ENCODE data around the gene TRMT61A.

TRMT61A gene

DNA sequence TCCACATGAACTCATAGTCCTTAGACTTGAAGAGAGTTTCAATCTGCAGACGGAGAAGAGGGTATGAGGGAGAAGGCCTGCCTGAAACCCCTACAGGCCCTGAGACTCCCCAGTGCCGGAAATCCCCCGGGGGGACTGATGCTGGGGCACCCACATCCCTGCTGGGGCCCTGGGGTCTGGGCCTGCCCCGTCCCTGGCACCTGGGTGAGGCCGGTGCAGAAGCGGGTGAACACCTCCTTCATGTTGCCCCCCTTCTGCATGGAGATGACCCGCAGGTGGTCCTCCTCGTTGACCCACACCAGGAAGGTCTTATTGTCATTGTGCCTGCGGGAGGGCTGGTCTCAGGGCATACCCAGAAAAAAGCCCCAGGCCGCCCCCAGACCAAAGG lies 8.7 kb upstream of the TRMT61A start:
- ChIA-PET POLR2A (interaction anchor here (1.3 to 6.5 kb wide), 7 partner anchors 11 to 41 kb away, joined by 3 to 83 read pairs (median 16); partner anchors contain the start of gene TRMT61A), CTCF (interaction anchor here (1.0 to 2.1 kb wide), 6 partner anchors 8 to 30 kb away, joined by 3 to 7 read pairs (median 4); partner anchors contain the start of gene TRMT61A)
- no peak for TF ChIP-seq BHLHE40 (IDR thresholded peaks at IDR 0.05; ENCODE audit: borderline replicate concordance)
- TF ChIP-seq NFRKB (IDR thresholded peaks at IDR 0.05), result no peak
- TF ChIP-seq ELF4 (IDR thresholded peaks at IDR 0.05), result no peak
- no peak for TF ChIP-seq CTBP1 (IDR thresholded peaks at IDR 0.05; ENCODE audit: borderline replicate concordance)
- TF ChIP-seq ARNT (IDR thresholded peaks at IDR 0.05), result no peak
- DNase-seq (ENCODE audit: extremely low spot score), result no peak

DNA sequence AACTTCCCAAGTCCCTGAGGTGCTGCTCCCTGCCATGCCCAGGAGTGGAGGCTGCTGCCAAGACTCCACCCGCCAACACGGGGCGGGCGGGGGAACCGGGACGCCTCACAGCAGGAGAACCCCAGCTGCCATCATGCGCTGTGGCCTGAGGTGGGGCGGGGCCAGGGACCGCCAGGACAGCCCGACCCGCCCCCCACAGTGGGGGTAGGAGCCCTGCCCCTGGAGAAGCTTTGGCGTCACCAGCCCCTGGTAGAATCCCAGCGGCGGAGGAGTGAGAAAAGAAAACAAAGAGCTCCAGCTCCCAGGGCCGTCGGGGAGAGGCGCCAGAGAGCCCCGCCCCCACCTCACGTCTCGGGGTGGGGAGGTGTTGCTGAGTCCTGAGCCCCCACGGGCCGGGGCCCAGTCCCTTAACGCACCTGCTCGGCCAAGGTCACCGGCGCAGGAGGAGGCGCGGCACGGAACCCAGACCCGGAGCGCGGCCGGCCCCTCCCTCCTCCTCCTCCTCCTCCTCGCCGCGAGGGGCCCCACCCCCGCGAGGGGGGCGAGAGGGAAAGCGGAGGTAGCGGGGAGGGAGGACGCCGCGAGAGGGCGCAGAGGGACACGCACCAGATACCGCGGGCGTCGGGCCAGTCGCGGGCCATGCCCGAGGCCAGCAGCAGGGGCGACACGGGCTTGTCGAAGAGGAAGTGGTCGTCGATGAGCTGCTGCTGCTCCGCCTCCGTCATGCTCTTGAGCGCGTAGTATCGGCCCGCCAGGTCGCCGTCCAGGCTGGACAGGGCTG lies 8.1 kb upstream of the TRMT61A start:
- peak; percentile 29; the same call in 1 of the 2 replicates for TF ChIP-seq CTBP1 (IDR thresholded peaks at IDR 0.05; ENCODE audit: borderline replicate concordance)
- no peak for TF ChIP-seq SP1 (IDR thresholded peaks at IDR 0.05)
- peak; percentile 30; the same call in 1 of the 2 replicates for TF ChIP-seq L3MBTL2 (conservative IDR thresholded peaks at IDR 0.05)
- no peak for TF ChIP-seq ARNT (IDR thresholded peaks at IDR 0.05)
- TF ChIP-seq NFRKB (IDR thresholded peaks at IDR 0.05), result no peak
- peak; percentile 63; the same call in 1 of the 2 replicates for TF ChIP-seq LEF1 (IDR thresholded peaks at IDR 0.05; ENCODE audit: borderline replicate concordance)
- no peak for TF ChIP-seq FOXM1 (IDR thresholded peaks at IDR 0.05; ENCODE audit: borderline replicate concordance)
- TF ChIP-seq ZNF384 (IDR thresholded peaks at IDR 0.05), result no peak
- TF ChIP-seq FOXA1 (IDR thresholded peaks at IDR 0.05), result no peak
- peak; percentile 87; the same call in 1 of the 2 replicates for TF ChIP-seq HDGF (IDR thresholded peaks at IDR 0.05; ENCODE audit: borderline replicate concordance)
- TF ChIP-seq SUZ12 (IDR thresholded peaks at IDR 0.05), result no peak
- peak; percentile 71 for DNase-seq (ENCODE audit: extremely low spot score)
- POLR2A ChIA-PET, result interaction anchor here (0.6 to 6.5 kb wide), 9 partner anchors 10 to 187 kb away, joined by 3 to 83 read pairs (median 14); partner anchors contain the start of genes EIF5 and TRMT61A
- CTCF ChIA-PET, result interaction anchor here (1.0 to 1.5 kb wide), 6 partner anchors 9 to 36 kb away, joined by 3 to 6 read pairs (median 4); no protein-coding TSS in a partner anchor

DNA sequence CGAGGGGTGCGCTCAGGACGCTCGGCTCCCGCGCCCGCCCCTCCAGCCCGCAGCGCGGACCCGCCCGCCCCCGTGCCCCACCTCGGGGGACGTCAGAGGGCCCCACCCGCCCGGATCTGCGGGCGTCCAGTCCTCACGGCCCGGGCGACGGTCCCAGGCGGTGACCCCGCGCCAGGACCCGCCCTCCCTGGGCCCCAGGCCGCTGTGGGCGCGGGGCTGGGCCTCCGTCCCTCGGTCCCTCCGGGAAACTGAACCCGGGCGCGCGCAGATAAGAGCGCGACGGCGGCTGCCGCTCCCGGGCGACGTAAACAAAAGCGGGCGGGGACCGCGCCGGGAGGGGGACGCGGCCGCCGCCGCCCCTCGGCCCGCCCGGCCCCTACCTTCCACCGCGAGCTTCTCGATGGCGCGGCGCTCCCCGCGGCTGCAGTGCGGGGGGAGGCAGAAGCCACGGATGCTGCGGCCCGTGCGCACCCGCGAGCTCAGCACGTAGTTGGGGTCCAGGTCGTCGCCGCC lies 7.5 kb upstream of the TRMT61A start:
- CTCF ChIA-PET, result interaction anchor here (1.0 to 1.5 kb wide), 6 partner anchors 10 to 35 kb away, joined by 3 to 6 read pairs (median 4); no protein-coding TSS in a partner anchor
- DNase-seq (ENCODE audit: extremely low spot score), result no peak
- TF ChIP-seq HDGF (IDR thresholded peaks at IDR 0.05; ENCODE audit: borderline replicate concordance), result no peak
- TF ChIP-seq LEF1 (IDR thresholded peaks at IDR 0.05; ENCODE audit: borderline replicate concordance), result no peak
- no peak for TF ChIP-seq FOXA1 (IDR thresholded peaks at IDR 0.05)
- no peak for TF ChIP-seq BHLHE40 (IDR thresholded peaks at IDR 0.05; ENCODE audit: borderline replicate concordance)
- no peak for TF ChIP-seq SUZ12 (IDR thresholded peaks at IDR 0.05)
- TF ChIP-seq NFRKB (IDR thresholded peaks at IDR 0.05), result no peak
- TF ChIP-seq TARDBP (IDR thresholded peaks at IDR 0.05), result no peak
- no peak for TF ChIP-seq SP1 (IDR thresholded peaks at IDR 0.05)
- no peak for TF ChIP-seq ARNT (IDR thresholded peaks at IDR 0.05)
- TF ChIP-seq CTBP1 (IDR thresholded peaks at IDR 0.05; ENCODE audit: borderline replicate concordance), result no peak
- TF ChIP-seq, protein P1, sequence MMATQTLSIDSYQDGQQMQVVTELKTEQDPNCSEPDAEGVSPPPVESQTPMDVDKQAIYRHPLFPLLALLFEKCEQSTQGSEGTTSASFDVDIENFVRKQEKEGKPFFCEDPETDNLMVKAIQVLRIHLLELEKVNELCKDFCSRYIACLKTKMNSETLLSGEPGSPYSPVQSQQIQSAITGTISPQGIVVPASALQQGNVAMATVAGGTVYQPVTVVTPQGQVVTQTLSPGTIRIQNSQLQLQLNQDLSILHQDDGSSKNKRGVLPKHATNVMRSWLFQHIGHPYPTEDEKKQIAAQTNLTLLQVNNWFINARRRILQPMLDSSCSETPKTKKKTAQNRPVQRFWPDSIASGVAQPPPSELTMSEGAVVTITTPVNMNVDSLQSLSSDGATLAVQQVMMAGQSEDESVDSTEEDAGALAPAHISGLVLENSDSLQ (IDR thresholded peaks at IDR 0.05), result no peak
- TF ChIP-seq FOXK2 (IDR thresholded peaks at IDR 0.05), result no peak
- no peak for TF ChIP-seq FOXM1 (IDR thresholded peaks at IDR 0.05; ENCODE audit: borderline replicate concordance)
- no peak for TF ChIP-seq ELF4 (IDR thresholded peaks at IDR 0.05)
- no peak for TF ChIP-seq L3MBTL2 (conservative IDR thresholded peaks at IDR 0.05)
- POLR2A ChIA-PET, result interaction anchor here (0.6 to 6.5 kb wide), 9 partner anchors 10 to 187 kb away, joined by 3 to 83 read pairs (median 14); partner anchors contain the start of genes EIF5 and TRMT61A

DNA sequence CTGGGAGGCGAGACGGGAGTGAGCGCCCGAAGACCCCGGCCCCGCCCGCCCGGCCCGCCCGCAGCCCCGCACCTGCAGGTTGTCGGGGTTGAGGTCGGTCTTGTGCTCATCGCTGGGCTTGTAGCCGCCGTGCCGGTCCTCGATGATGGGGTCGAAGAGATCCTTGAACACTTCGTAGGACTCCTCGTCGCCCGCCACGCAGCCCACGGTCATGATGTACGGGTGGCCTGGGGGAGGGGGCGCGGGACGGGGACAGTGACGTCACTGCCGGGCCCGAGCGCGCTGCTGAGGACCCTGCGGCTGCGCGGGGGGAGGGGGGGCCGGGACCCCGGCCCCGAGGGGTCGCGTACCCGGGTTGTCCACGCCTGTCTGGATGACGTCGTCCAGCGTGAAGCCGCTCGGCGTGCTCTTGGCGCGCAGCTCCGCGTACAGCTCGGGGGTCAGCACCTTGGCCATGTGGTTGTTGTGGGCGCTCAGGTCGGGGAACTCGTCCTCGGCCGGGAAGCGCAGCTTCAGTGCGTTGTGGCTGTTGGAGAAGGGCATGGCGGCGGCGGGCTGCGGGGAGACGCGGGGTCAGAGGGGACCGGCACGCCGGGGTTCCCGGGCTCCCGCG lies 6.9 kb upstream of the TRMT61A start:
- TF ChIP-seq ELF4 (IDR thresholded peaks at IDR 0.05), result no peak
- TF ChIP-seq TARDBP (IDR thresholded peaks at IDR 0.05), result no peak
- ChIA-PET POLR2A (interaction anchor here (1.1 to 6.5 kb wide), 9 partner anchors 9 to 36 kb away, joined by 4 to 83 read pairs (median 14); partner anchors contain the start of gene TRMT61A), CTCF (no interaction called here)
- DNase-seq (ENCODE audit: extremely low spot score), result no peak

DNA sequence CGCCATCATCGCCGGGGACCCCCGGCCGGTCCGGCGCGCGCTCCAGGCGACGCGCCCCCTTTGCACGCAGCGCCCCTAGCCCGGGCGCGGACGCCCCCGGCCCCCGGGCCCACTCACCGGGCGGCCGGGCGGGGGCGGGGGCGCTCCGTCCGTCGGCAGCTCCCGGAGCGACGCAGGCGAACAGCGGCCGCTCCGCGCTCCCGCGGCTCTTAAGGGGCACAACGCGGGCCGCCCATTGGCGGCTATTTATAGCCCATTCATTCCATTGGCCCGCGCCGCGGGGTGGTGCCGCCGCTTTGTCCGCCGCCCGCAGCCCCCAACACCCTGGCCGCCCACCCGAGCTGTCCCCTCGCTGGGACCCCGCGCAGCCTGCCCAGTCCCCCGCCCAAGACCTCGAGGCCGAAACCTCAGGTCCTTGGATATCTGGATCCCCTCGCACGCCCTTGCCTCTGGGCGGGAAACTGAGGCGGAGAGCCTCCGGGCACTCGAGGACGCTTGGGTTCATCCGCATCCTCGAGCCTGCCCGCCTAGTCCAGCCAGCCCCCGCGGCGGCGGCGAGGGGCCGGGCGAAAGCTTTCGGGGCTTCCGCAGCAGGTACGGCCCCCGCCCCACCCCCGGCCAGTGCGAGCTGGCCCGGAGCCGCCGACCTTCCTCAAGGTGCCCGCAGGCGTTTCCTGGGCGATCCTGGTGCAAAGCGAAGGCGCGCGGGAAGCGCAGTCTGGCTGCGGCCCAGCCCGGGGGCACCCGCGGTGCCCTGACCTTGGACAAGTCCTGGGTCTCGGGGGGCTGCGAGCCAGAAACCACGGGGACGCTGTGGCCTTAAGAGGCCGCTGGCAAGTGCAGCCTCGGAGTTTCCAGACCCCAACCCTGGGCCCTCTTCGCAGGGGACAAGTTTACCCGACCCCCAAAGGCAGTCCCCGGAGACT lies 6.1 kb upstream of the TRMT61A start, which contains the start of gene CKB:
CKB (minus strand) TSS at position 182 of the 926 bp plus-strand sequence. CDS start 337 bp downstream, outside the sequence.
- TF ChIP-seq TARDBP (IDR thresholded peaks at IDR 0.05) (no peak), L3MBTL2 (conservative IDR thresholded peaks at IDR 0.05) (peak; percentile 93), ELF4 (IDR thresholded peaks at IDR 0.05) (no peak), ARNT (IDR thresholded peaks at IDR 0.05) (peak; percentile 75; the same call in 1 of the 2 replicates), FOXM1 (IDR thresholded peaks at IDR 0.05; ENCODE audit: borderline replicate concordance) (peak; percentile 78; the same call in 1 of the 2 replicates)
- TF ChIP-seq, protein P1 (IDR thresholded peaks at IDR 0.05), result no peak
- DNase-seq (ENCODE audit: extremely low spot score), result peak; percentile 85
- CTCF ChIA-PET, result no interaction called here
- POLR2A ChIA-PET, result interaction anchor here (0.6 to 6.5 kb wide), 10 partner anchors 8 to 106 kb away, joined by 3 to 83 read pairs (median 6); partner anchors contain the start of genes KLC1 and TRMT61A
